ENCODE measurements around the gene RTN4. TPM values are rescaled to one million over a fixed set of nuclear protein-coding genes. Genes with fewer than 3 reads are reported as not detected.

Gene RTN4
- total RNA-seq, 1 experiment from 2014 or later = 200 TPM

- H4K5ac ChIP-seq (ENCODE audit: insufficient read length, low read depth, low read length) = no peak overlapping the region
- H3K4ac ChIP-seq (ENCODE audit: low read depth, low read length) = no peak overlapping the region
- no peak overlapping the region for H3K23ac ChIP-seq (ENCODE audit: insufficient read length, low read depth, low read length)
- H3K14ac ChIP-seq (ENCODE audit: insufficient read depth, low read length) = no peak overlapping the region
- Mint-ChIP-seq H3K36me3 (ENCODE audit: insufficient read depth in 1 of 3, low read depth in 3 of 3) (peaks cover 0 to 11% (median 6%) of the 10 kb centered on the region in 3 experiments; a peak in 3 of 7 replicates), H3K27ac (no peak overlapping the region; a peak in 3 of 7 replicates), H3K4me3 (no peak overlapping the region; a peak in 2 of 5 replicates), H3K9me3 (no peaks in the 10 kb centered on the region; a peak in 2 of 5 replicates), H3K4me1 (peaks cover 48 to 53% of the 10 kb centered on the region in 2 experiments), H3K27me3 (ENCODE audit: low read depth) (peaks cover 1% of the 10 kb centered on the region; the same call in 1 of the 2 replicates)
- H2BK15ac ChIP-seq (ENCODE audit: low read depth, low read length) = no peak overlapping the region
- TF ChIP-seq, protein P1, sequence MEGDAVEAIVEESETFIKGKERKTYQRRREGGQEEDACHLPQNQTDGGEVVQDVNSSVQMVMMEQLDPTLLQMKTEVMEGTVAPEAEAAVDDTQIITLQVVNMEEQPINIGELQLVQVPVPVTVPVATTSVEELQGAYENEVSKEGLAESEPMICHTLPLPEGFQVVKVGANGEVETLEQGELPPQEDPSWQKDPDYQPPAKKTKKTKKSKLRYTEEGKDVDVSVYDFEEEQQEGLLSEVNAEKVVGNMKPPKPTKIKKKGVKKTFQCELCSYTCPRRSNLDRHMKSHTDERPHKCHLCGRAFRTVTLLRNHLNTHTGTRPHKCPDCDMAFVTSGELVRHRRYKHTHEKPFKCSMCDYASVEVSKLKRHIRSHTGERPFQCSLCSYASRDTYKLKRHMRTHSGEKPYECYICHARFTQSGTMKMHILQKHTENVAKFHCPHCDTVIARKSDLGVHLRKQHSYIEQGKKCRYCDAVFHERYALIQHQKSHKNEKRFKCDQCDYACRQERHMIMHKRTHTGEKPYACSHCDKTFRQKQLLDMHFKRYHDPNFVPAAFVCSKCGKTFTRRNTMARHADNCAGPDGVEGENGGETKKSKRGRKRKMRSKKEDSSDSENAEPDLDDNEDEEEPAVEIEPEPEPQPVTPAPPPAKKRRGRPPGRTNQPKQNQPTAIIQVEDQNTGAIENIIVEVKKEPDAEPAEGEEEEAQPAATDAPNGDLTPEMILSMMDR (conservative IDR thresholded peaks at IDR 0.05) = no peak
- H3K9me3 ChIP-seq (ENCODE audit: control insufficient read depth, low read depth, low read length) = no peaks in the 10 kb centered on the region
- no peak overlapping the region for H3K9ac ChIP-seq (ENCODE audit: extremely low read depth, insufficient read length, low read length)
- H3K56ac ChIP-seq (ENCODE audit: insufficient read length, low read depth, low read length) = no peak overlapping the region
- peaks cover 14% of the 10 kb centered on the region for H3K23me2 ChIP-seq (ENCODE audit: insufficient read length, low read depth, low read length, poor library complexity, severe bottlenecking)
- no CpG with 5 or more reads among the region's 6 CpGs for WGBS (ENCODE audit: extremely low coverage, insufficient read length, low lambda C conversion rate)
- peak overlapping the region; percentile 54 for H3K4me2 ChIP-seq (ENCODE audit: insufficient read depth, insufficient read length, low read length)
- H2BK12ac ChIP-seq (ENCODE audit: insufficient read length, low read depth, low read length) = no peak overlapping the region
- H3K27me3 ChIP-seq (ENCODE audit: insufficient read depth, low read length) = no peaks in the 10 kb centered on the region
- no peak overlapping the region for H2AFZ ChIP-seq (ENCODE audit: low read length)
- DNase-seq = no peak
- H4K20me1 ChIP-seq (ENCODE audit: control insufficient read depth, insufficient read depth, insufficient read length) = no peaks in the 10 kb centered on the region
- no peak overlapping the region for H2AK5ac ChIP-seq (ENCODE audit: insufficient read length, low read length)
- peaks cover 53% of the 10 kb centered on the region for H3K79me2 ChIP-seq (ENCODE audit: insufficient read depth, low read length)
- H3K79me1 ChIP-seq (ENCODE audit: insufficient read depth, low read depth, low read length, poor library complexity, severe bottlenecking) = no peaks in the 10 kb centered on the region
- H2BK5ac ChIP-seq (ENCODE audit: insufficient read length, low read length) = no peak overlapping the region
- H2BK20ac ChIP-seq (ENCODE audit: low read depth, low read length, poor library complexity, severe bottlenecking) = no peak overlapping the region
- H3K4me1 ChIP-seq (ENCODE audit: insufficient read depth, low read length) = no peaks in the 10 kb centered on the region; the same call in 1 of the 2 replicates
- H4K8ac ChIP-seq (replicated peaks; ENCODE audit: insufficient read length, low read depth, low read length) = no peak overlapping the region
- no peak overlapping the region for H2BK120ac ChIP-seq (ENCODE audit: low read depth, low read length, poor library complexity, severe bottlenecking)
- H3T11ph ChIP-seq (ENCODE audit: low read length) = no peak overlapping the region
- no peak overlapping the region for H4K91ac ChIP-seq (ENCODE audit: insufficient read length, low read depth, low read length)
- H3K18ac ChIP-seq (ENCODE audit: insufficient read length, low read depth, low read length) = no peak overlapping the region
- H3K27ac ChIP-seq (ENCODE audit: insufficient read length, low read depth, low read length) = no peak overlapping the region
These were observed 4.5 kb downstream of the RTN4 start for GRCh38 chr2:55045780-55046179.

Data from H9 (cell line).